Measurements from ENCODE around the gene VGLL4. TPM values are rescaled to one million over a fixed set of nuclear protein-coding genes. Genes with fewer than 3 reads are reported as not detected.

The VGLL4 gene
- polyA plus RNA-seq, 1 donor from 2014 or later = 113 TPM

DNA sequence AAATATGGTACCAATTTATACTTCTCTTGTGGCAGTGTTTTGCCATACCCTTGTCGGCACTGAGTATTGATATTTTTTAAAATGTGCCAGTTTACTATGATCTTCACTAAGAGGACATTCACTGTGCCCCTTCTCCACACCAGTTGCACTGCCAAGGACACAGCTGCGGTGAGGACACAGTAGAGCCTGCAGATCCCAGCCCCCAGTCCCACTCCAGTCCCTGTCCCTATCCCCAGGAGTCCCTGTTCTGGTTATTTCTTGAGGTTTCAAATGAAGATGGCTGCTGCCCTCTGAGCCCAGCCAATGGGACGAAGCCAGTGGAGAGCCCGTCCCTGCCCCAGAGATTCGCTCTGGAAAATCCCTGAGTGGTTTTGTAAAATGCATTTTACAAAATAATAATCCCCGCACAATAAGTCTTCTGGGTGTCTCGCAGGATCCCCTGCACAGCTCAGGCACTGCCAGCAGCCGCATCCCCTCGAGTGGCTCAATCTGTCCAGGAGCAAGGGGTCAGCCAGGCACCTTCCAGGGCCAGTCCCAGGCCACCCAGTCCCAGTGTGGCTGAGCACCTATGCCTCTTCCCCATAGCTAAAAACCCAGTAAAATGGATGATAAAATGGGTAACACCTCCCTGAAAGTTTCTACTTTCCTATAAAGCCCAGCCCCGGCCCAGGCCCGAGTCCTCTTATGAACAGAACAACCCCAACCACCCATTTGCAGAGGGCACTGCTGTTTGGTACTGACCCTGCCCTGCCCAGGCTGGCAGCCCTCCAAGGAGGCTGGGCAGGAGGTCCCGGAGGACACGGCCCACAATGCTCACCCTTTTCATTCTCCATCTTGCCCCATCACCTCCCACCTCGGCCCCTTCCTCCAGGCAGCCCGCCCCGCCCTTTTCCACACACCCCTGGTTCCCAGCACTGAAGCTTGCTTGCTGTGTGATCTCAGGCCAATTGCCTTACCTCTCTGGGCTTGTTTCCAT, 91.1 kb downstream of the VGLL4 start:
- no peak overlapping the region for H3K4me3 ChIP-seq (ENCODE audit: low read length)
- no peaks in the 10 kb centered on the region for H3K79me2 ChIP-seq (replicated peaks; ENCODE audit: insufficient read depth, low read length)
- no peak overlapping the region for H2AFZ ChIP-seq (ENCODE audit: low read depth, low read length)
- no peak overlapping the region for H3K9ac ChIP-seq (ENCODE audit: low read length)
- H4K20me1 ChIP-seq (ENCODE audit: insufficient read depth) = no peaks in the 10 kb centered on the region
- H3K27me3 ChIP-seq (ENCODE audit: insufficient read depth, low read depth, low read length) = no peaks in the 10 kb centered on the region
- no peaks in the 10 kb centered on the region for H3K9me2 ChIP-seq (ENCODE audit: insufficient read depth, low read length)
- no peaks in the 10 kb centered on the region for H3K36me3 ChIP-seq (ENCODE audit: insufficient read depth, low read length)
- H3F3A ChIP-seq (ENCODE audit: insufficient read depth, low read length, poor library complexity, severe bottlenecking) = no peaks in the 10 kb centered on the region
- TF ChIP-seq, protein P1, sequence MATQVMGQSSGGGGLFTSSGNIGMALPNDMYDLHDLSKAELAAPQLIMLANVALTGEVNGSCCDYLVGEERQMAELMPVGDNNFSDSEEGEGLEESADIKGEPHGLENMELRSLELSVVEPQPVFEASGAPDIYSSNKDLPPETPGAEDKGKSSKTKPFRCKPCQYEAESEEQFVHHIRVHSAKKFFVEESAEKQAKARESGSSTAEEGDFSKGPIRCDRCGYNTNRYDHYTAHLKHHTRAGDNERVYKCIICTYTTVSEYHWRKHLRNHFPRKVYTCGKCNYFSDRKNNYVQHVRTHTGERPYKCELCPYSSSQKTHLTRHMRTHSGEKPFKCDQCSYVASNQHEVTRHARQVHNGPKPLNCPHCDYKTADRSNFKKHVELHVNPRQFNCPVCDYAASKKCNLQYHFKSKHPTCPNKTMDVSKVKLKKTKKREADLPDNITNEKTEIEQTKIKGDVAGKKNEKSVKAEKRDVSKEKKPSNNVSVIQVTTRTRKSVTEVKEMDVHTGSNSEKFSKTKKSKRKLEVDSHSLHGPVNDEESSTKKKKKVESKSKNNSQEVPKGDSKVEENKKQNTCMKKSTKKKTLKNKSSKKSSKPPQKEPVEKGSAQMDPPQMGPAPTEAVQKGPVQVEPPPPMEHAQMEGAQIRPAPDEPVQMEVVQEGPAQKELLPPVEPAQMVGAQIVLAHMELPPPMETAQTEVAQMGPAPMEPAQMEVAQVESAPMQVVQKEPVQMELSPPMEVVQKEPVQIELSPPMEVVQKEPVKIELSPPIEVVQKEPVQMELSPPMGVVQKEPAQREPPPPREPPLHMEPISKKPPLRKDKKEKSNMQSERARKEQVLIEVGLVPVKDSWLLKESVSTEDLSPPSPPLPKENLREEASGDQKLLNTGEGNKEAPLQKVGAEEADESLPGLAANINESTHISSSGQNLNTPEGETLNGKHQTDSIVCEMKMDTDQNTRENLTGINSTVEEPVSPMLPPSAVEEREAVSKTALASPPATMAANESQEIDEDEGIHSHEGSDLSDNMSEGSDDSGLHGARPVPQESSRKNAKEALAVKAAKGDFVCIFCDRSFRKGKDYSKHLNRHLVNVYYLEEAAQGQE (IDR thresholded peaks at IDR 0.05; ENCODE audit: borderline replicate concordance) = no peak
- TF ChIP-seq POLR2AphosphoS5 (IDR thresholded peaks at IDR 0.05) = no peak
- H3K27ac ChIP-seq (ENCODE audit: low read length) = no peak overlapping the region
- no peak overlapping the region for H3K4me2 ChIP-seq (ENCODE audit: low read length)
- H3K9me3 ChIP-seq (ENCODE audit: low read length) = no peaks in the 10 kb centered on the region

DNA sequence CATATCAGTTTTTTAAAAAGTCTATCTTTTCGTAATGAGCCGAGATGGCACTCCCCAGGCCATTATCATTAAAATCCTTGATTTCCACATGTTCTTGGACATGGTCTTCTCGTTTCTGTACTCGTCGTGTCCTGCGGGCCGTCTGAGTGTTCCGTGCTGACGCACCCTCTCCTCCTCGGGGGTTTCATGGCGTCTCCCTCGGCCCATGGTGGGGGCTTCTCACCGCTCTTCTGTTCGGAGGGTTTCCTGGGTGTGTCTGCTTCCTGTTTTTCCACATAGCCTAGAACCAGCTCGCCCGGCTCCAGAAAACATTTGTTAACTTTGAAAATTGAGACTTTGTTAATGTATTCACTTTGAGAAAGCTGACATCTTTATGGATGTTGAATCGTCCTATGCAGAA, 92.7 kb downstream of the VGLL4 start:
- Histone ChIP-seq H3K27me3 (ENCODE audit: insufficient read depth, low read depth, low read length) (no peaks in the 10 kb centered on the region), H3K9me2 (ENCODE audit: insufficient read depth, low read length) (no peaks in the 10 kb centered on the region), H3K27ac (ENCODE audit: low read length) (no peak overlapping the region), H3K36me3 (ENCODE audit: insufficient read depth, low read length) (no peaks in the 10 kb centered on the region), H3K9ac (ENCODE audit: low read length) (no peak overlapping the region), H4K20me1 (ENCODE audit: insufficient read depth) (no peaks in the 10 kb centered on the region), H3K4me2 (ENCODE audit: low read length) (no peak overlapping the region), H3F3A (ENCODE audit: insufficient read depth, low read length, poor library complexity, severe bottlenecking) (no peaks in the 10 kb centered on the region), H3K4me3 (ENCODE audit: low read length) (no peak overlapping the region), H3K9me3 (ENCODE audit: low read length) (no peaks in the 10 kb centered on the region), H3K79me2 (replicated peaks; ENCODE audit: insufficient read depth, low read length) (no peaks in the 10 kb centered on the region), H2AFZ (ENCODE audit: low read depth, low read length) (no peak overlapping the region)
- TF ChIP-seq EZH2 (IDR thresholded peaks at IDR 0.05; ENCODE audit: borderline replicate concordance, insufficient read depth, low read length, poor library complexity, severe bottlenecking) = no peak
- no peak for TF ChIP-seq RAD21 (conservative IDR thresholded peaks at IDR 0.05)
- TF ChIP-seq, protein P2, sequence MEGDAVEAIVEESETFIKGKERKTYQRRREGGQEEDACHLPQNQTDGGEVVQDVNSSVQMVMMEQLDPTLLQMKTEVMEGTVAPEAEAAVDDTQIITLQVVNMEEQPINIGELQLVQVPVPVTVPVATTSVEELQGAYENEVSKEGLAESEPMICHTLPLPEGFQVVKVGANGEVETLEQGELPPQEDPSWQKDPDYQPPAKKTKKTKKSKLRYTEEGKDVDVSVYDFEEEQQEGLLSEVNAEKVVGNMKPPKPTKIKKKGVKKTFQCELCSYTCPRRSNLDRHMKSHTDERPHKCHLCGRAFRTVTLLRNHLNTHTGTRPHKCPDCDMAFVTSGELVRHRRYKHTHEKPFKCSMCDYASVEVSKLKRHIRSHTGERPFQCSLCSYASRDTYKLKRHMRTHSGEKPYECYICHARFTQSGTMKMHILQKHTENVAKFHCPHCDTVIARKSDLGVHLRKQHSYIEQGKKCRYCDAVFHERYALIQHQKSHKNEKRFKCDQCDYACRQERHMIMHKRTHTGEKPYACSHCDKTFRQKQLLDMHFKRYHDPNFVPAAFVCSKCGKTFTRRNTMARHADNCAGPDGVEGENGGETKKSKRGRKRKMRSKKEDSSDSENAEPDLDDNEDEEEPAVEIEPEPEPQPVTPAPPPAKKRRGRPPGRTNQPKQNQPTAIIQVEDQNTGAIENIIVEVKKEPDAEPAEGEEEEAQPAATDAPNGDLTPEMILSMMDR (IDR thresholded peaks at IDR 0.05; ENCODE audit: poor library complexity, severe bottlenecking) = no peak
- TF ChIP-seq, protein P1 (IDR thresholded peaks at IDR 0.05; ENCODE audit: borderline replicate concordance) = no peak
- TF ChIP-seq TAF1 (IDR thresholded peaks at IDR 0.05; ENCODE audit: low read depth) = no peak
